ENCODE results near the gene KSR1.
"Not testable (repeated sequence)": the region's sequence is repeated elsewhere in the genome, so short reads cannot be mapped to it uniquely, and the experiment has no call there.

The KSR1 gene

DNA sequence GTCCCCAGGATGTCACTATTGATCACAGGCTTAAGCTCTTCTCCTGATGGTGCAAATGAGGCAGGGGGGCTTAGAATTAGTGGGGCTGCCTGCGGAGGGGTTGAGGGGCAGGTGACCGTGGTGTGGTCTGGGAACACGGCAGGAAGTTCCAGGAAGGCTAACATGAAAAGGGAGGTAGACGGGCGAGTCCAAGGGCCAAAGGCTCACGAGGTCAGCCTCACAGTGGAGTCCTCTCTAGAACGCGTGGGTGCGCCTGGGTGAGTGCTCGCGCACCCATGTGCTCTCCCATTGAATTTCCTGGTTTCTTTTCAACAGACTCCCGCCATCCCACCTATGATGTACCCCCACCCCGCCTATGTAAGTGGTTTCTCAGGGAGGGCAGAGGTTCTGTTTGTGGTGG, 190.0 kb downstream of the KSR1 start:
- DNase-seq: no peak

DNA sequence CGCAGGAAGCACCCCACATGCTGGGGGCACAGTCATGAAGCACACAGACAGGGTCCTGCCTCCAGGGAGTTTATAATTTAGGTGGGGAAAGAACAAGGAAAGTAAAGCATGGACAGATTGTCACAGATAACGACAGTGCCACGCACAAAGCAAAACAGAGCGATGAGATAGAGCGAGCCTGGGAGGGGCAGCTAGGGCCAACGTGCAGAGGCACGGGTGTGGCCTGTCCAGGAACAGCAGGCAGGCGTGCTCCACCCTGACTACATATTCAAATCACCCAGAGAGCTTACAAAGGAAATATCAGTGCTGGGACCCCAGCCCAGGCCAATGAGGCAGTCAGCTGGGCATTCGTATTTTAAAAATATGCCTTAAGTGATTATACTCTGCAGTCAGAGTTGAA, 191.5 kb downstream of the KSR1 start:
- no peak for DNase-seq

DNA sequence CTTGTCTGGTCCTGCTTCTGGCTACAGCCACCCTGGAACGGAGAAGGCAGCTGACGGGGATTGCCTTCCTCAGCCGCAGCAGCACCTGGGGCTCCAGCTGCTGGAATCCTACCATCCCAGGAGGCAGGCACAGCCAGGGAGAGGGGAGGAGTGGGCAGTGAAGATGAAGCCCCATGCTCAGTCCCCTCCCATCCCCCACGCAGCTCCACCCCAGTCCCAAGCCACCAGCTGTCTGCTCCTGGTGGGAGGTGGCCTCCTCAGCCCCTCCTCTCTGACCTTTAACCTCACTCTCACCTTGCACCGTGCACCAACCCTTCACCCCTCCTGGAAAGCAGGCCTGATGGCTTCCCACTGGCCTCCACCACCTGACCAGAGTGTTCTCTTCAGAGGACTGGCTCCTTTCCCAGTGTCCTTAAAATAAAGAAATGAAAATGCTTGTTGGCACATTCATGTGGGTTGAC, 192.9 kb downstream of the KSR1 start:
- peak; percentile 52 for DNase-seq

DNA sequence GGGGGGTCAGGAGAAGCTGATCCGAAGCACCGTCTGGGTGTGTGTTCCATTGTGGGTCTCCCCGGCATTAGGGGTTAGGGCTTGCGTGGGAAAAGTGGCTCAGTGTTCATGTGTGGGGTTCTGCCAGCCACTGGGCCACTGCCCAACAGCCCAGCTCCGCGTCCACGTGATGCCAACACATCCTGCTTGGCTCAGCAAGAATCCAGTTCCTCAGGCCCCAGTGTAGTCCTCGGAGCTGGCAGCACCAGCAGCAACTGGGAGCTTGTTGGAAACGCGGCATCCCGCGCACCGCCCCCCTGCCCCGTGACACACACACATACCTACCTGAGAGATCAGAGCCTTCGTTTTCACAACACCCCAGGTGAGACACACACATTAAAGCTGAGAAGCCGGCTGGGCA, 193.7 kb downstream of the KSR1 start:
- DNase-seq: no peak

DNA sequence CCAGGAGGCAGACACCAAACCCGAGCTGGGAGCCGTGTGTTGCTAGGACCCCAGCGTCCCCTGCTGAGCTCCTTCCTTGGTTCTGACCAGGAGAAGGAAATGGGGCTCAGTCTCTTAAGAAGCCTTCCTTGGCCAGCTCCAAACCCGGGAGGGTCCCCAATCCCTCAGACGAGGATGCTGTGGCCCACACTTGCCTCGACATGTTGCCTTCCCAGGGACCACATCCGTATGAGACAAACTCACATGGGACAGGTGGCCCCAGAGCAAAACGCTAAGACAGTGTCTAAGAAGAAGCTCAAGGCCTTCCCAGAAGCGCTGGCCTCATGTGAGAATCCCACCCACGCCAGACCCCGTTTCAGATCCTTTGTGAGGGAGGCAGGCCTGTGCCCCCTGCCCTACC, 194.6 kb downstream of the KSR1 start:
- no peak for DNase-seq

DNA sequence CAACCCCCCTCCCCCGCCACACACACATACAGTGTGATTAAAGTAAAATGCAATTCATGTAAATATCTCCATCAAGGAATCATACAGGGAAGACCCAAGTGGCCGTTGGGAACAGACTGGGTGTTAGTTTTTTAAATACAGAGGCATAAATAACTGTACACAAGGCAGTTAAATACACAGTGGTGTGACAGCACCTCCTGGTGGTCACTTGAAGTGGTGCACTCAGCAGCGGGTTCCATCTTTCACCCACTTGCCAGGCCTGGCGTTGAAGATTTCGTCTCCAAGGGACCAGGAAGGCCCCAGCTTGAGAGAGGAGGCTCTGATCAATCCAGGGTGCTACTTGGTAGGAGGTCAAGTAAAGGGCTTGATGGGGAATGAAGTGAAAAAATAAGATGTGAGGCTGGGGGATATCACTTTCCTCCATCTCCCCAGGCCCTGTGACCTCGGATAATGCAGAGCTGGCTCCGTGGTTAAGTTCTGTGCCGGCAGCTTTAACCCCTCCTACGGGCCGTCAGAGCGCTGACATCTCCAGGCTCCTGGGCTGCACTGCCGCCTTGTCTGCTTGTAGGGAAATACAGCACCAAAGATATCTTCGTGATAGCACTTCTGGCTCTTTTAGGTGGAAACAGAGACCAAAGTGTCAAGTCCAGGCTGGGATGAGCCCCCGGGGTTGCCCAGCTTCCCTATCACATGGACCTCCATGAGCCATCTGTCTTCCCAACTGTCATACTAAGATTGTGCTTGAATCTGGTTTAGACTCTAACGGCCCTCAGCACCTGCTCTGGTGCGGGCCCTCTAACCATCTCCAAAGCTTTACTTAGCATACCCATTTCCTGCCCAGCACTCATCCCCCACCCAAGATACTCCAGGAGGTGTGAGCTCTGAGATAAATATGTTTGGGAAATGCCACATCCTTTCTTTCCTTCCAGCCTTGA, 195.4 kb downstream of the KSR1 start:
- DNase-seq: peak; percentile 78

DNA sequence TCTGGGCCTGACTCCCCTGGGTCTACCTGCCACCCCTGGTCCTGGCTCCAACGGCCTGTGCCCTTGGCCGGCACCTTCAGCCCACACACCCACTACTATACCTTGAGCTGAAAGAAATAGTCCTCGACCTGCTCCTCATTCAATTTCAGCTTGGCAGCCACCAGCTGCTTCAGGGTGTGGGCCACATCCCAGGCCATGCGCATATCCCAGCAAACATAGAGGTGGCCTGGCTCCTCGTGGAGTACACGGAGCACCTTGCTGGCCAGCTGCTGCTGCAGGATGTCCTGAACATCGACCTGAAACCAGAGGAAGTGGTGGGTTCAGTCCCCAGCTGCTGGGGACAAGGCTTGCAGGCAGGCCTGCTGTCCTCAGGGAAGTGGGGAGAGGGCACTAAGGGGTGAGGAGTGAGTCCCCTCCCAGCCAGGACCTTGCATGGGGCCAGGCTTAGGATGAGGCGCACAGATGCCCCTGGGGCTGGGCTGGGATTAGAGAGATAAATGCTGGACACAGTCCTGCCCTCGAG, 197.3 kb downstream of the KSR1 start:
- not testable (repeated sequence) for DNase-seq

DNA sequence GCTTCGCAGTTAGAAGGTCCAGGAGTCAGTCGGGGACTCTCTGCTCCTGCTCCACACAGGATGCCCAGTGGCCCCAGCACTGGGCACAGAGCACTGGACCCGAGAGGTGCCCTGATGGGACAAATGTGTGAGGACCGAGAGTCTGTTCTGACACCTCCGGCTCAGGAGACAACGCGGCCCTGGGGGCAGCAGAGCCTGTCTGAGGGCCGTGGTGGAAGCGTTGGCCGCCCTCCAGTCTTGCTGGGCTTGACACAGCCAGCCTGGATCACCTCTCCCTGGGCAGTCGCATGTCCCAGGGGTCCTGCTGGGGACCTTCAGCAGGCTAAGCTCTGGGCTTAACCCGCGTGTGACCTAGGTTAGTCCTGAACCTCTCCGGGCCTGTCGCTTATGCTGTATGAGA, 197.9 kb downstream of the KSR1 start:
- DNase-seq: no peak

DNA sequence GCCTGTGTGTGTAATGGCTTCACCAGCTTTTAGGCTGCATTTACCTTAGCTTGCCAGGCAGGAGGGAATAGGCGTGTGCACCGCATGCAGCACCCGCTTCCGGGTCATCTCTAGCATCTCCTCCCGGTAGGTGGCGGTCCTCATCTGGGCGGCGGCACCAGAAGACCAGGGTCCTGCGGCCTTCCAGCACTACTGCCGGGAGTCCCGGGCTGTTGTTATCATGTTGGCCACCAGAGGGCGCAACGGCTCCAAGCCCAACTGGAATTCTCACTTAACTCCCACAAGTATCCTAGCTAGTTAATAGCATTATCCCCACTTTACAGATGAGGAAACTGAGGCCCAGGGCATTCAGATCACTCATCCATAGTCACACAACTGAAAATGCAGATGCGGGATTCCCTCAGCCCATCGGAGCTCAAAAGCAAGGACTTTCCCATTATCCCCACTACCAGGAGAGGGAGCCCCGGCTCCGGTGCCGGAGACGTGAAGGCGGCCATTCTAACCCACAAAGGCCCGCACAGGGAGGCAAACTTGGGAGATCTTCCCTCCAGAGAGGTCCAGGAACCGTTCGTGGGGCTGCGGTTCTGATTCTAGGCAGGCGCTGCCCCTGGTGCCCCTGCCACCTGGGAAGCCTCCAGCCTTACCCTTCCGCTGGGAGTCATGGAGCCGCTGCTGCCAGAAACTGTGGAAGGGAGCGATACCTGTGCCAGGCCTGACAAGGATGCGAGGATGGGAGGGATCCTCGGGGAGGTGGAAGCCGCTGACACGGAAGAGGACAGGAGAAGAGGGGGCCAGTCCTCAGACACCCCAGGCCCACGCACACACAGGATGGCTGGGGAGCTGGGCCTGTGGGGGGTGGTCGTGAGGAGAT, 198.6 kb downstream of the KSR1 start:
- peak; percentile 96 for DNase-seq

DNA sequence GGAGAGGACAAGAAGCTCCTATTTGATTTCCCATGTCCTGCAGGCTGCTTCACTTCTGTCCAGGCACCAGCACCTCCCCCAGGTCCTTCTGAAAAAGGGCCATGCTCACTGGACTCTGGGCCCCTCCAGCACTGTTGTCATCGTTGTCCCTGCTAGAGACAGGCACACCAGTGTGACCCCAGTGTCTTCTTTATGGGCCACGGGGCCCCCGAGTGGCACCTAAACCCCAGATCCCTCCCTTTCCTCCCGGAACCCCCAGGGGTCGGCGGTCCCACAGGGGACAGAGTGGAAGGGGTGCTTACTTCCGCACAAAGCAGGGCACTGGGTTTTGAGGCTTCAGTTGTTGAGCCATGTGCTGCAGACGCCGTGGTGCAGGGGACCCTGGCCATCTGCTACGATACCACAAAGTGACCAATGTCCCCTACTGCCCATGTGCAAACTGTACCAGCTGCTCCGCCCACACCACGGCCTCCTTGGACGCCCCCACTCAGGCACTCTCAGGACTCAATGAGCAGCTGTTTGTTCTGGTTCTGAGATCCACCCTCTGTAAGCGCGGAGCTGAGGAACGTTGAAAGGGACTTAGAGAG, 199.4 kb downstream of the KSR1 start:
- not testable (repeated sequence) for DNase-seq

DNA sequence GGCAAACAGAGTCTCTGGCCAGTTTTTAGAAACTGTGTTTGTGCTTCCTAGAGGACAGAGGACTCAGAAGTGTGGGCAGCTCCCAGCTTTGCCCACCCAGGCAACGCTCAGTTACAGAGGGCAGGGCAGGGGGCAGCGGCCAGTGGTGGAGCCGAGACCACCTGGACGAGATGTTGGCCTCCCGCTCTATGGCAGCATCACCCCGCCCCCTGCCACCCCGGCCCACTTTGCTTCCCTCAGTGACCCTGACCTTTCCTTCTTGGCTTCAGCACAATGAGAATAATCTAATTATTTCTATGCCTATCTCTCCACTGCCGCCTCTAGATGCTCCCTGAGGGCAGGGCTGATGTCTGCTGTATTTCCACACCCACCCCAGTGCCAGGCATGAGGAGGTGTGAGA, 200.4 kb downstream of the KSR1 start:
- not testable (repeated sequence) for DNase-seq

DNA sequence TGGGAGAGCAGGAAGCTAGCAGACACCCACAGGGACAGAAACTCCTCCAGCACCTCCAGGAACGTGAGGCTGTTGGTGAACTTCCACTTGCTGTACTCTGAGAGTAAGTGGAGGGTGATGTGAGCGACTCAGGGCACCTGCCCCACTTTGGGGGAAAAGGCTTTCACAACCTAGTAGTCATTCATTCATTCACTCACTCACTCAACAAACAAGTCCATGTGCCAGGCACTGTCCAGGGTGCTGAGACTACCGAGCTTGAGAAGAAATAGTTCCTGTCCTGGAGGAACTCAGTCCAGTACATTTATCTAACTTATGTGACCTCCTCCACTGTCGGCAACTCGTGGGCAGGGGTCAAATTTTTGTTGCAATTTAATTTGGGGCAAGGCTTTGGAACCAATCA, 201.4 kb downstream of the KSR1 start:
- no peak for DNase-seq

DNA sequence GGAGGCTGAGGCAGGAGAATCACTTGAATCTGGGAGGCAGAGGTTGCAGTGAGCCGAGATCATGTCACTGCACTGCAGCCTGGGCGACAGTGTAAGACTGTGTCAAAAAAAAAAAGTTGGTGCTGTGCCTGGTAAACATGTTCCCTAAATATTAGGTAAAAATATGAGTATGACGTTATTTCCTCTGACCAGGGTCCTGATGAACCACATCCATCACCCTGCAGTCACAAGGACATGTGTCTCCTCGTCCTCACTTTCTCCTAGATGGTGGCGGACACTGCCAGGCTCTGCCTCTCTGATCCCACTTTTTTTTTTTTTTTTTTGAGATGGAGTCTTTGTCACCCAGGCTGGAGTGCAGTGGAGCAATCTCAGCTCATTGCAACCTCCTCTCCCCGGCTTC, 203.4 kb downstream of the KSR1 start:
- no peak for DNase-seq

DNA sequence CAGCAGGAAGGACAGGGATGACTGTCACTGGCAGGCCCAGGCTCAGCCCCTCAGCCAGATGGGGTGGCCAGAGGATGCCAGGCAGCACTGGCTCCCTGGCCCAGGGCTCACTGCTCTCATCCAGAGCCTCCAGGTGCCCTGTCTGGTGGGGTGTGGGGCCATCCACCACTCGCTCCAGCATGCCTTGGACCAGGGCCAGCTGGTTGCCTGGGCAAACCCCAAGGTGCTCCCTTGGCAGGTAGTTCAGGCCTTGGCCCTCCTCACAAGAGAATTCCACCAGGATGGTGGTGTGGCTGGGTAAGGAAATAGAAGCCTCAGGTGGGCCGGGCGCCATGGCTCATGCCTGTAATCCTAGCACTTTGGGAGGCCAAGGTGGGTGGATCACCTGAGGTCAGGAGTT, 204.2 kb downstream of the KSR1 start:
- DNase-seq: no peak

DNA sequence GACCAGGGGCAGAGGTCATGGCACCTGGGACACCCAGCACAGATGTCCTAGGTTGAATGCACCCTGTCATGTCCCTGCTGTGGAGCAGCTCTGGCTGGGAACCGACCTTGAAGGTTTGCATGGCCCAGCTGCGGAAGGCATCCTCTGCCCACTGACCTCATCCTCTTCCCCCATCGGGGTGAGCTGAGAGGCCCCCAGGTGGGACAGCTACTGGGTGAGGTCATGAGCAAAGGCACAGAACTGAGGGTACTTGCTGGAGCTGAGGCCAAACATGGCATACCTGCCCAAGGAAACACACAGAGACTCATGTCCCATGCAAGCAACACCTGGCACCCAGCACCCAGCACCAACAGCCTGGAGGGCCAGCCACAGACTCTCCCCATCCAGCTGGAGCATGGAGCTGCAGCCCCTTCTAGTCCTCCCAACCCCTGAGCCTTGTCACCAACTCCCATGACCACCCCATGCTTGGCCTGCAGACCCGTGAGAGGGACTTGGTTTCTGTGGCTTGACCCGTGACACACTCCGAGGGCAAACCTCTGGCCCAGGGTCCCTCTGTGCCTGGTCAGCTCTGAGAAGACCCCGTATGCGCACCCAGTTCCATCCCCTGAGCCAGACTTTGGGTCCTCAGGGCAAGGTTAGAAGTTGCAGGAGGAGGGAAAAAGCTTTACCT, 207.8 kb downstream of the KSR1 start:
- DNase-seq: no peak

DNA sequence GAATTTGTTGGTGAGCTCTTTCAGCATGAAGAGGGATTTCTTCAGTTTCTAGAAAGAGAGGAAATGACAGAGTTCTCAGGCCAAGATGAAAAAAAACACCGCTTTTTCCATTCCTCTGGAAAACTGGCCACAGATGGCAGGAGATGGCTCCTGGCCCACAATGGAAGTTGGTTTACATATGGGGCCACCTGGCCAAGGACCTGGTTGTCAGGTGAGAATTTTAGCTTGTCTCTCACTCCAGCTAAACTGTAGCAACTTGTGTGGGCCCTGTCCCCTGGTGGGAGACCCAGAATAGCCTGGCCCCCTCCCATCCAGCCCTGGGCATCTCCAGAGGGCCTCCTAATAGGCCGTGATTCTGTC, 208.3 kb downstream of the KSR1 start:
- DNase-seq: no peak

DNA sequence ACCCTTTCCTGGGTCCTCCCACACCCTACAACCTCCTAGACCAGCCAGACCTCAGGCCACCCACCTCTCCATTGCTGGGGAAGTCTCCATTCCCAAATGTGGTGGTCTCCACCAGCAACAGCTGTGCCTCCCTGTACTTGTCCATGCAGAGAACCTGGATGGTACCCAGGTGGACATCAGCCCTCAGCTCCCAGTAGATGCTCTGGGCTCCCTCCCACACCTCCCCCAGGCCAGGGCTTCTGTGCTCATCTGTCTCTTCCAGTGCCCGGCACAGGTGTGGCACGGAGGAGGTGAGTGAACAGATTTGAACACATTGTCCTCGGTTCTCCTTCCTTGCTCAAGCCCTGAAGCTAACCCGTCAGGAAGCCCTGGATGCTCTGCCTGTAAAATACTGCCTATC, 209.3 kb downstream of the KSR1 start:
- DNase-seq: no peak

DNA sequence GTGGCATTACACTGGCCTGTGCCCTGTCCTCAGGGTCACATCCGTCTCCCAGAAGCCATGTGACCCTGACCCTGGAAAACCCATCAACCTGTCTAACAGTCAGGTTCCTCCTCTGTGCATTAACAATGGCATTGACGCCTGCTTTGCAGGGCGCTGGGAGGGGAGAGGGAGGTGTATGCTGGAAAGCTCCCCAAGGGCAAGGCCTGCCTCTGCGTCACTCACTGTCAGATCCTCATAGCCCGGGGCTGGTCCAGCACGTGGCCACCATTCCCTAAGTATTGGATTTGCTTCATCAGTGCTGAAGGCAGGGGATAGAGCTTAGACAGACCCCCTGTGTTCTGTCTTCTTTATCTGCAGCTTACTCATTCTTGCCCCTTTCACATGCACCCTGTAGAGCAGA, 210.0 kb downstream of the KSR1 start:
- DNase-seq: not testable (repeated sequence)

DNA sequence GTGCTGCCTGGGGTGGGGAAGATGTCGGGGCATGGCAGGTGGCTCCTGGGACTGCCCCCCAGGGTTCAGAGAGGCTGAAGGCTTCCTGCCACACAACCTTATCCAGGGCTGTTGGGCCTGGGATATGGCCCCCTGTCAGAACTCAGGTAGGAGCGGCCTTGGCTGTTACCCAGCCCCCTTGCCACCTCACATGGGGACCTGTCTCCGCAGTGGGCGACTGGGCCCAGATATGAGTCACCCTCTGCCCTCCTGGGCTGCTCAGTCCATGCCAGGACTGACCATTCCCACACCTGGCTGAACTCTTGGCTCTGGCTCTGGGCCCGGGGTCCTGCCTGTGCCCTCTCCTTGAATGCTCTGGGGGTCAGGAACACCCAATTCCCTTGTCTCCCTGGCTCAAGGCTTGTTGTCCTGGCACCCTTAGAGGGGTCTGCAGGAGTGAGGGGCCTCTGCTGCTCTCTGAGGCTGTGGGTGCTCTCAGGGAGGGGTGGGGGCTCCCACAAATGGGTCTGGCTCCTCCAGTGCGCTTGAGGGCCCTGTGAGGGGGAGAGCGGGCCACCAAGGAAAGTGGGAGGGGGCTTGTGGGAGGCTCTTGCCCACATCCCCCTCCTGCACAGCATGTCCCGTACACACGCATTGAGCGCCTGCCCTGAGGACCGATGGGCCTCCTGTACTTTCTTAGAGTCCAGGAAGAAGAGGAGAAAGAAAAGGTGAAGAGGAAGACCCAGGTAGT, 210.7 kb downstream of the KSR1 start:
- no peak for DNase-seq

DNA sequence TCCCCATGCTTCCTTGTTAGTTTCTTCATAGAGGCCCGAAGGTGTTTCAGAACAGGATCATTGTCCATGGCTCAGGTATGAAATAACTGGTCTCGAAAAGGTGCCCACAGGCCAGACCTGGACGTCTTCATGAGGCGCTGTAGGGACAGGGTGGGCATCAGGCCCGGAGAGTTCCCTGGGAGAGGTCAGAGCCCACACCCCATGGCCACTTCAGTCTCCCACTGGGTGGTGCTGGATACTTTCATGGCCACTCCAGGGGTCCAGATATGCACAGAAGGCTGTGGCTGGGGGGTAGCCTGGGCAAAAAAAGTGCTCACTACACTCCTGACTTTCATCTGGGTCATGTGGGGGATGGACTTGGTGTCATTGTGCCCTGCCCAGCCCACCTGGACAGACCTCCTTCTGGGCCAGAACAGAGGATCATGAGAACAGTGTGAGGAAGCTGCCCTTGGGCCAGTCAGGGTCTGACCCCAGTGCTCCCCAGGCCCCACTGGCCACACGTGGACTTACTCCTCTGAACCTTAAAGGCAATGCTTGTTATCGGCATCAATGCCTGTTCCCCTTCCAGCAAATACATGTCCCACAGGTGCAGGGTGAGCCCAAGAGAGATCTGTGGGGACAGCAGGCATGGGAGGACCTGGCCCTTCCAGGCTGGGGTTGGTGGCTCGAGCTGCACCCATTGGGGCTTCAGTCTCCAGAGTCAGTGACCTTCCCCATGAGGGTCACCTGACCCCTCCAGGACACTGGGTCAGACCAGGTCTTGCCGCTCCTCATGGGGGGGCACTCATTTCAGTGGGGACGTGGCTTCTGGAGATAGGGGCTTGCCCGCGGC, 211.6 kb downstream of the KSR1 start:
- no peak for DNase-seq

DNA sequence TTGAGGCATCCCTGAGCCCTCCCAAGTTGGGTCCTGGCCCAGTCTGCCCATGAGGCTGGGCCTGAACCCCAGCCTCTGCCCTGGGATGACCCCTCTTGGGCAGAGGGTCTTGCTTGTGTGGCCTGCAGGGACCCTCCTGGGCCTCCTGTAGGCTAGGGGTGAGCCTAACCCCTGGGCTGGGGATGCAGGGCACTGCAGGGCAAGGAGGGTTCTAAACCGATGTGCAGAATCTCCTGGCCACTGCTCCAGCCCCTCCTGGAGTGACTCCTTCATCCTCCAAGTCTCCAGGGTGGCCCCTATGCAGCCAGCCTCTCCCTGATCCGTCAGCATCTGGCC, 212.2 kb downstream of the KSR1 start:
- no peak for DNase-seq

All from NCI-H82 (cell line).